Measurements from ENCODE around the gene HOXB5.

The HOXB5 gene

DNA sequence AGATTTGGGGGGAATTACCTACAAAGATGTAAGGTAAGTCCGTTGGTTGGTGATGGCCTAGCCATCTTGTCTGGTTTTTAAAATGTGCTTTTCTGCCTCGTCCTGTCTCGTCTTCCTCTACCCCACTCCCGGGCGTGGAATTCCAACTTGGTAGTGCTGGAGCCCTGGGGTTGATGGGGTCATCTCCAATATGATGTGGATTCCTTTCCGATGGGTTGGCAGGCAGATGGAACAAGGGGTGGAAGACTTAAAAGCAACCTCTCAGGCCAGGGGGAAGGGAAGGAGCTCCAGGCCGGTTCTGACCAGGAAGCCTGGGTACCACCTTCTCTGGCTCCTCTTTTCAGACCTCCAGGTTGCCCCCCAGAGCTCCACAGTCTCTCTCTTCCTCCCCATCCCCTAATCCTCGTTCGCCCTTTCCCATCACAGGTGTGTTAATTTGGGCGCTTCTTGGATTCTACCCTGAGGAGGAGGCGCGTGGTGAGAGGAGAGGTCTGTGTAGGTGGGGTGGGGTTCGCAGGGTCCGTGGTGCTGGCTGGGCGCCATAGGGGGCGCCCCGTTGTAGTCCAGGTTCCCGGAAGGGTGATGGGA lies 43.6 kb downstream of the HOXB5 start:
- Histone ChIP-seq H3K9me2 (replicated peaks; ENCODE audit: control insufficient read depth, low read length) (no peaks in the 10 kb centered on the region), H3K4me1 (ENCODE audit: control insufficient read depth, low read length) (no peaks in the 10 kb centered on the region), H3K27ac (ENCODE audit: low read depth, low read length) (no peak overlapping the region), H3K9me3 (ENCODE audit: control insufficient read depth, insufficient read depth, low read length) (no peaks in the 10 kb centered on the region), H3K79me2 (ENCODE audit: control insufficient read depth, low read length) (no peaks in the 10 kb centered on the region), H4K20me1 (ENCODE audit: control insufficient read depth, insufficient read depth, low read depth, low read length) (no peaks in the 10 kb centered on the region), H3K27me3 (ENCODE audit: control insufficient read depth, low read length) (peaks cover 22% of the 10 kb centered on the region), H3K4me2 (ENCODE audit: low read length) (no peak overlapping the region), H3F3A (ENCODE audit: control insufficient read depth, insufficient read depth) (no peaks in the 10 kb centered on the region), H3K36me3 (ENCODE audit: control insufficient read depth, low read length) (no peaks in the 10 kb centered on the region), H3K4me3 (ENCODE audit: low read length) (no peak overlapping the region)
- TF ChIP-seq EZH2phosphoT487 (IDR thresholded peaks at IDR 0.05; ENCODE audit: borderline replicate concordance, low read length) = no peak
- TF ChIP-seq, protein P1, sequence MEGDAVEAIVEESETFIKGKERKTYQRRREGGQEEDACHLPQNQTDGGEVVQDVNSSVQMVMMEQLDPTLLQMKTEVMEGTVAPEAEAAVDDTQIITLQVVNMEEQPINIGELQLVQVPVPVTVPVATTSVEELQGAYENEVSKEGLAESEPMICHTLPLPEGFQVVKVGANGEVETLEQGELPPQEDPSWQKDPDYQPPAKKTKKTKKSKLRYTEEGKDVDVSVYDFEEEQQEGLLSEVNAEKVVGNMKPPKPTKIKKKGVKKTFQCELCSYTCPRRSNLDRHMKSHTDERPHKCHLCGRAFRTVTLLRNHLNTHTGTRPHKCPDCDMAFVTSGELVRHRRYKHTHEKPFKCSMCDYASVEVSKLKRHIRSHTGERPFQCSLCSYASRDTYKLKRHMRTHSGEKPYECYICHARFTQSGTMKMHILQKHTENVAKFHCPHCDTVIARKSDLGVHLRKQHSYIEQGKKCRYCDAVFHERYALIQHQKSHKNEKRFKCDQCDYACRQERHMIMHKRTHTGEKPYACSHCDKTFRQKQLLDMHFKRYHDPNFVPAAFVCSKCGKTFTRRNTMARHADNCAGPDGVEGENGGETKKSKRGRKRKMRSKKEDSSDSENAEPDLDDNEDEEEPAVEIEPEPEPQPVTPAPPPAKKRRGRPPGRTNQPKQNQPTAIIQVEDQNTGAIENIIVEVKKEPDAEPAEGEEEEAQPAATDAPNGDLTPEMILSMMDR (IDR thresholded peaks at IDR 0.05; ENCODE audit: low read depth, low read length, poor library complexity, severe bottlenecking) = no peak

DNA sequence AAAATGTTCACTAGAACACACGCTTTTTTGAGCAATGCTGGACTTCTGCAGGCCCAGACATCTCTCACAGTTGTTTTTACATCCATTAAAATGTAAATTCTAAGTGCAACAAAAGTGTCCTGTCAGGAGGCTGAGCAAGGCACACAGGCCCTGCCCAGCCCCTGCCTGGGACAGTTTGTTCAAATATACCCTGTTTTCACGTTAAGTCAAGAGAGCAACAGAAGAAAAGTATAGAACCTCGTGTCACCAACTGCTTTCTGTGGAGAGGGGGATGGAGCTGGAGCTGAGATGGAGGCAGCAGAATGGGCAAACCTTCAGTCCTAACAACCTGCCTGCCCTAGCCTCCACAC lies 44.3 kb downstream of the HOXB5 start:
- Histone ChIP-seq H3K4me3 (ENCODE audit: low read length) (no peak overlapping the region), H3K27ac (ENCODE audit: low read depth, low read length) (no peak overlapping the region), H3F3A (ENCODE audit: control insufficient read depth, insufficient read depth) (no peaks in the 10 kb centered on the region), H3K4me1 (ENCODE audit: control insufficient read depth, low read length) (no peaks in the 10 kb centered on the region), H3K36me3 (ENCODE audit: control insufficient read depth, low read length) (no peaks in the 10 kb centered on the region), H3K9me2 (replicated peaks; ENCODE audit: control insufficient read depth, low read length) (no peaks in the 10 kb centered on the region), H3K27me3 (ENCODE audit: control insufficient read depth, low read length) (peaks cover 30% of the 10 kb centered on the region), H3K4me2 (ENCODE audit: low read length) (no peak overlapping the region), H3K9me3 (ENCODE audit: control insufficient read depth, insufficient read depth, low read length) (no peaks in the 10 kb centered on the region), H4K20me1 (ENCODE audit: control insufficient read depth, insufficient read depth, low read depth, low read length) (no peaks in the 10 kb centered on the region), H3K79me2 (ENCODE audit: control insufficient read depth, low read length) (no peaks in the 10 kb centered on the region)
- TF ChIP-seq EZH2phosphoT487 (IDR thresholded peaks at IDR 0.05; ENCODE audit: borderline replicate concordance, low read length) = no peak
- TF ChIP-seq, protein P1 (IDR thresholded peaks at IDR 0.05; ENCODE audit: low read depth, low read length, poor library complexity, severe bottlenecking) = no peak

DNA sequence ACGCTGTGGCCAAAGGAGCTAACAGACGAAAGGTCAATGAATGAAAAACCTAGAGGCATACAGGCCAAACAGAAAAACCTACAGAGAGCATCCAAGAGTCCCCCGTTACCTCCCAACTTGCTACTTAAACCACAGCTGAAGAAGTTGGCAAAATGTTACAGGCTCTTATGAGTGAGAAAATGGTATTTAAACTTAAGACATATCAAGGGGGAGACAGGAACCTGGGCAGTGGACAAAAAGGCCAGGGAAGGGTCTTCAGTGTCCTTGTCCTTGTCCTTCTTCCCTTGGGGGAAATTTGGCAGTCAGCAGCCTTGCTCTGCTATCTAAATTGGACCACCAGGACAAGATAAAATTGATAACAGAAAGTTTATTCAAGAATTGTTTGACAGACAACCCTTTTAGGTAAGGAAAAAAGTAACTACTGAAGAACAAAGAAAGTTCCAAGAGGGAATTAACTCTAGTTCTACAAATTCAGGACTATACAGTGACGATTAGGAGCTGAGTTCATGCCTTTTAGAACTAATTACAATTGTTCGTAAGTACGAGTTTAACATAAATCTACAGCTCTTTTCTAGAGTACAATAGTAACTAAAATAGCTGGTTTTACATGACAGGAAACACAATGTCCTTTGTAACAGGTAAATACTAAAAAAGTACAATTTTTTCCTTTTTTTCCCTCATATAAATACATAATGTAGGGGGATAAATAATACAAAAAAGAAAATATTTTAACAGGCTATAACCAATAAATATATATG lies 44.9 kb downstream of the HOXB5 start:
- TF ChIP-seq EZH2phosphoT487 (IDR thresholded peaks at IDR 0.05; ENCODE audit: borderline replicate concordance, low read length) = no peak
- TF ChIP-seq, protein P1 (IDR thresholded peaks at IDR 0.05; ENCODE audit: low read depth, low read length, poor library complexity, severe bottlenecking) = no peak
- H3F3A ChIP-seq (ENCODE audit: control insufficient read depth, insufficient read depth) = no peaks in the 10 kb centered on the region
- H3K9me2 ChIP-seq (replicated peaks; ENCODE audit: control insufficient read depth, low read length) = no peaks in the 10 kb centered on the region
- no peak overlapping the region for H3K27ac ChIP-seq (ENCODE audit: low read depth, low read length)
- H3K4me3 ChIP-seq (ENCODE audit: low read length) = no peak overlapping the region
- H3K36me3 ChIP-seq (ENCODE audit: control insufficient read depth, low read length) = no peaks in the 10 kb centered on the region
- no peak overlapping the region for H3K4me2 ChIP-seq (ENCODE audit: low read length)
- peaks cover 35% of the 10 kb centered on the region for H3K27me3 ChIP-seq (ENCODE audit: control insufficient read depth, low read length)
- H4K20me1 ChIP-seq (ENCODE audit: control insufficient read depth, insufficient read depth, low read depth, low read length) = no peaks in the 10 kb centered on the region
- H3K79me2 ChIP-seq (ENCODE audit: control insufficient read depth, low read length) = no peaks in the 10 kb centered on the region
- H3K9me3 ChIP-seq (ENCODE audit: control insufficient read depth, insufficient read depth, low read length) = no peaks in the 10 kb centered on the region
- no peaks in the 10 kb centered on the region for H3K4me1 ChIP-seq (ENCODE audit: control insufficient read depth, low read length)
